Endothelial cell of umbilical vein (primary cell): ENCODE results near the gene IL3RA. TPM values are rescaled to one million over a fixed set of nuclear protein-coding genes. Genes with fewer than 3 reads are reported as not detected.
"Not testable (repeated sequence)": the region's sequence is repeated elsewhere in the genome, so short reads cannot be mapped to it uniquely, and the experiment has no call there.

ENCODE experiments used
- BruUV-seq: library from RNA; stranded (reverse); fragments of 400-500 nt; replicated peaks from 2 replicates; lab custom pipeline; 2021; lab: Mats Ljungman, UMichigan
- CTCF ChIA-PET: fragments of 300-600, 350-600 bp; sonication (Branson Sonifier 250); formaldehyde crosslinking; loops from one replicate; lab custom pipeline; 2021; ENCODE audit warnings: antibody characterized with exemption, inconsistent platforms; lab: Charles Lee
- POLR2A ChIA-PET: fragments of 300-600, 350-600 bp; sonication (Branson Sonifier 250); formaldehyde crosslinking; loops from one replicate; lab custom pipeline; 2021; ENCODE audit warnings: antibody characterized with exemption, inconsistent platforms; lab: Charles Lee
- DNase-seq: peaks from one replicate; pipeline ENCODE4 v3.0.0-alpha.2; 2011; ENCODE audit warnings: low read depth, low spot score
- FAIRE-seq: peaks from 2 replicates; lab custom pipeline; 2011; peaks lifted over from hg19 to GRCh38; lab: Jason Lieb, UNC
- H2AFZ ChIP-seq: 2 replicates; pipeline ENCODE4 v1.6.0; 2012; ENCODE audit warnings: low read depth, low read length, control low read depth, inconsistent platforms
- H3K27ac ChIP-seq: 2 replicates; pipeline ENCODE4 v1.5.1; 2011; ENCODE audit warnings: low read depth, mild to moderate bottlenecking, control low read depth, low read length, moderate library complexity; ENCODE audit not compliant: insufficient read depth
- H3K27me3 ChIP-seq, 2 experiments: 2 replicates each; pipeline versions ENCODE4 v1.6.0 to v1.6.1; 2011; ENCODE audit warnings: low read length in 2 of 2, mixed read lengths in 1 of 2; ENCODE audit not compliant: control insufficient read depth in 2 of 2, insufficient read depth in 2 of 2
- H3K36me3 ChIP-seq, 2 experiments: 2 replicates in 1 of 2; 3 replicates in 1 of 2; pipeline ENCODE4 v1.5.1; 2011; ENCODE audit warnings: low read length in 2 of 2, mild to moderate bottlenecking in 1 of 2, moderate library complexity in 1 of 2; ENCODE audit not compliant: control insufficient read depth in 2 of 2, insufficient read depth in 2 of 2; ENCODE audit errors: extremely low read depth in 1 of 2
- H3K4me1 ChIP-seq: 3 replicates; pipeline ENCODE4 v1.5.1; 2011; ENCODE audit warnings: mild to moderate bottlenecking, low read length; ENCODE audit not compliant: control insufficient read depth, insufficient read depth; ENCODE audit errors: extremely low read depth
- H3K4me2 ChIP-seq: 2 replicates; pipeline ENCODE4 v1.6.1; 2011; ENCODE audit warnings: low read length, control low read depth, mixed read lengths; ENCODE audit not compliant: insufficient read depth
- H3K4me3 ChIP-seq, 3 experiments: fragments of 200-600 bp in 1 of 3; sonication (generic), shearing (Covaris generic) in 1 of 3; replicated peaks in 1 of 3; 2 replicates each; pipeline ENCODE4 v1.5.1; 2011 to 2016; ENCODE audit warnings: control low read depth in 3 of 3, low read length in 3 of 3, mild to moderate bottlenecking in 2 of 3, inconsistent platforms in 1 of 3, low read depth in 1 of 3, moderate library complexity in 1 of 3; ENCODE audit not compliant: insufficient read depth in 1 of 3
- H3K79me2 ChIP-seq: 2 replicates; pipeline ENCODE4 v1.6.0; 2012; ENCODE audit warnings: low read length, inconsistent platforms; ENCODE audit not compliant: control insufficient read depth, insufficient read depth
- H3K9ac ChIP-seq: replicated peaks from 2 replicates; pipeline ENCODE3; 2011; ENCODE audit warnings: low read length, control low read depth; ENCODE audit not compliant: insufficient read depth; ENCODE audit errors: extremely low read depth
- H3K9me1 ChIP-seq: replicated peaks from 3 replicates; pipeline ENCODE4 v1.6.0; 2011; ENCODE audit warnings: mild to moderate bottlenecking, low read length; ENCODE audit not compliant: control insufficient read depth, insufficient read depth; ENCODE audit errors: extremely low read depth
- H3K9me3 ChIP-seq: replicated peaks from 2 replicates; pipeline ENCODE4 v1.5.1; 2012; ENCODE audit warnings: low read length, inconsistent platforms; ENCODE audit not compliant: control insufficient read depth, insufficient read depth
- H4K20me1 ChIP-seq: replicated peaks from 2 replicates; pipeline ENCODE3; 2011; ENCODE audit warnings: mild to moderate bottlenecking, low read length; ENCODE audit not compliant: control insufficient read depth, insufficient read depth; ENCODE audit errors: extremely low read depth
- CTCF ChIP-seq, 2 donors: IDR thresholded peaks; 1 replicate in 1 of 2; 2 replicates in 1 of 2; pipeline ENCODE4 v1.5.1; 2011; ENCODE audit warnings: low read length in 2 of 2, mild to moderate bottlenecking in 2 of 2, moderate library complexity in 2 of 2, control low read depth in 1 of 2, inconsistent platforms in 1 of 2, low read depth in 1 of 2; ENCODE audit not compliant: insufficient read depth in 1 of 2; ENCODE audit errors: extremely low read depth in 1 of 2
- EZH2 ChIP-seq: IDR thresholded peaks from 2 replicates; pipeline ENCODE4 v1.6.1; 2012; ENCODE audit warnings: borderline replicate concordance, low read depth, mild to moderate bottlenecking, moderate library complexity, low read length, inconsistent platforms; ENCODE audit not compliant: severe bottlenecking
- FOS ChIP-seq: IDR thresholded peaks from 2 replicates; pipeline ENCODE4 v1.6.1; 2011; ENCODE audit warnings: mild to moderate bottlenecking, low read length, moderate library complexity, borderline replicate concordance; ENCODE audit not compliant: insufficient read depth
- GATA2 ChIP-seq: IDR thresholded peaks from 2 replicates; pipeline ENCODE4 v1.7.0; 2011; ENCODE audit warnings: low read depth, mild to moderate bottlenecking, moderate library complexity, mixed read lengths, low read length; ENCODE audit not compliant: insufficient read length, insufficient read depth
- JUN ChIP-seq: IDR thresholded peaks from 2 replicates; pipeline ENCODE4 v1.6.1; 2011; ENCODE audit warnings: borderline replicate concordance, low read depth; ENCODE audit not compliant: insufficient read length, insufficient read depth
- MAX ChIP-seq: IDR thresholded peaks from 2 replicates; pipeline ENCODE4 v1.6.1; 2011; ENCODE audit not compliant: insufficient read depth, insufficient read length
- MYC ChIP-seq: IDR thresholded peaks from one replicate; pipeline ENCODE4 v1.6.1; 2011; ENCODE audit warnings: mild to moderate bottlenecking, low read depth, low read length
- POLR2A ChIP-seq: IDR thresholded peaks from 2 replicates; pipeline ENCODE4 v1.6.1; 2012; ENCODE audit warnings: low read depth, mild to moderate bottlenecking, control low read depth, low read length
- POLR2AphosphoS5 ChIP-seq: IDR thresholded peaks from 2 replicates; pipeline ENCODE4 v1.6.1; 2012; ENCODE audit warnings: low read depth, mild to moderate bottlenecking, control low read depth, low read length, moderate library complexity; ENCODE audit not compliant: insufficient read depth
- dilution Hi-C: fragments of 300-500 bp; cut with MboI; formaldehyde crosslinking; loops from one replicate; pipeline ENCODE4 v1.15.0; 2019; ENCODE audit warnings: low sequenced_read_pairs; ENCODE audit not compliant: extremely low pct_ligation_motif_present
- intact Hi-C: fragments of 100-400 bp; cut with micrococcal nuclease; formaldehyde crosslinking; loops from one replicate; pipeline ENCODE4 v1.10.0; 2022
- polyA plus RNA-seq, 4 experiments: library from polyadenylated mRNA; depleted of rRNA in 3 of 4; stranded (reverse) in 3 of 4; unstranded in 1 of 4; fragments of >200 nt; gene quantifications; 2 replicates each; pipeline versions ENCODE4 v1.2.1 to v1.2.3, GENCODE V29; 2011 to 2012; ENCODE audit warnings: missing spikeins in 1 of 4
- total RNA-seq: library from RNA; stranded (reverse); gene quantifications from 2 replicates; pipeline ENCODE4 v1.2.3, GENCODE V29; 2021

The IL3RA gene
- total and polyA plus RNA-seq, 2 donors (not counting 3 experiments of a cell fraction or from before 2014, with no cell fraction given) = 28.9 to 35.1 TPM

- CTCF ChIA-PET = no interaction called here
- dilution Hi-C loops (no loop called here), intact Hi-C loops (no loop called here)
- Histone ChIP-seq H4K20me1 (no peaks in the 10 kb centered on the region), H3K4me3 (no peak overlapping the region), H3K9me1 (no peaks in the 10 kb centered on the region), H2AFZ (no peak overlapping the region), H3K4me1 (no peaks in the 10 kb centered on the region), H3K36me3 (no peaks in the 10 kb centered on the region), H3K79me2 (no peaks in the 10 kb centered on the region), H3K9ac (no peak overlapping the region), H3K9me3 (no peaks in the 10 kb centered on the region), H3K4me2 (no peak overlapping the region), H3K27ac (no peak overlapping the region), H3K27me3 (no peaks in the 10 kb centered on the region)
- POLR2A ChIA-PET = no interaction called here
- BruUV-seq = no TSS peak
- no peak for TF ChIP-seq JUN
- no peak for TF ChIP-seq FOS
- TF ChIP-seq POLR2A = no peak
- TF ChIP-seq MAX = no peak
- TF ChIP-seq EZH2 = no peak
- no peak for TF ChIP-seq POLR2AphosphoS5
- no peak for TF ChIP-seq MYC
- no peak for TF ChIP-seq GATA2
- TF ChIP-seq CTCF (IDR thresholded peaks at IDR 0.05; ENCODE audit: extremely low read depth in 1 of 2, insufficient read depth in 1 of 2, low read depth in 1 of 2, low read length in 2 of 2) = no peak
- DNase-seq = no peak
- no peak for FAIRE-seq
Measured at GRCh38 chrX:1330605-1331004, 6.0 kb upstream of the IL3RA start.

- intact Hi-C loops, H3K27ac ChIP-seq, H4K20me1 ChIP-seq, CTCF ChIA-PET, POLR2A ChIA-PET, H3K9ac ChIP-seq, H3K79me2 ChIP-seq, H3K4me2 ChIP-seq, FAIRE-seq, dilution Hi-C loops, H3K4me1 ChIP-seq, H3K4me3 ChIP-seq, DNase-seq, H2AFZ ChIP-seq, H3K9me3 ChIP-seq, H3K27me3 ChIP-seq, H3K36me3 ChIP-seq, H3K9me1 ChIP-seq, BruUV-seq: not testable (repeated sequence)
Measured at GRCh38 chrX:1332433-1332832, 4.2 kb upstream of the IL3RA start.
